GM12801 (cell line): ENCODE data around the gene RECQL5.

ENCODE experiments used
- TF ChIP-seq, protein P1 (sequence below): IDR thresholded peaks from one replicate; pipeline ENCODE4 v1.5.1; 2011; ENCODE audit warnings: control low read depth; ENCODE audit not compliant: insufficient read length; ENCODE audit errors: extremely low read depth

Gene RECQL5

GRCh38 chr17:75703191-75703590, 36.2 kb upstream of the RECQL5 start:
- TF ChIP-seq, protein P1, sequence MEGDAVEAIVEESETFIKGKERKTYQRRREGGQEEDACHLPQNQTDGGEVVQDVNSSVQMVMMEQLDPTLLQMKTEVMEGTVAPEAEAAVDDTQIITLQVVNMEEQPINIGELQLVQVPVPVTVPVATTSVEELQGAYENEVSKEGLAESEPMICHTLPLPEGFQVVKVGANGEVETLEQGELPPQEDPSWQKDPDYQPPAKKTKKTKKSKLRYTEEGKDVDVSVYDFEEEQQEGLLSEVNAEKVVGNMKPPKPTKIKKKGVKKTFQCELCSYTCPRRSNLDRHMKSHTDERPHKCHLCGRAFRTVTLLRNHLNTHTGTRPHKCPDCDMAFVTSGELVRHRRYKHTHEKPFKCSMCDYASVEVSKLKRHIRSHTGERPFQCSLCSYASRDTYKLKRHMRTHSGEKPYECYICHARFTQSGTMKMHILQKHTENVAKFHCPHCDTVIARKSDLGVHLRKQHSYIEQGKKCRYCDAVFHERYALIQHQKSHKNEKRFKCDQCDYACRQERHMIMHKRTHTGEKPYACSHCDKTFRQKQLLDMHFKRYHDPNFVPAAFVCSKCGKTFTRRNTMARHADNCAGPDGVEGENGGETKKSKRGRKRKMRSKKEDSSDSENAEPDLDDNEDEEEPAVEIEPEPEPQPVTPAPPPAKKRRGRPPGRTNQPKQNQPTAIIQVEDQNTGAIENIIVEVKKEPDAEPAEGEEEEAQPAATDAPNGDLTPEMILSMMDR: no peak

DNA sequence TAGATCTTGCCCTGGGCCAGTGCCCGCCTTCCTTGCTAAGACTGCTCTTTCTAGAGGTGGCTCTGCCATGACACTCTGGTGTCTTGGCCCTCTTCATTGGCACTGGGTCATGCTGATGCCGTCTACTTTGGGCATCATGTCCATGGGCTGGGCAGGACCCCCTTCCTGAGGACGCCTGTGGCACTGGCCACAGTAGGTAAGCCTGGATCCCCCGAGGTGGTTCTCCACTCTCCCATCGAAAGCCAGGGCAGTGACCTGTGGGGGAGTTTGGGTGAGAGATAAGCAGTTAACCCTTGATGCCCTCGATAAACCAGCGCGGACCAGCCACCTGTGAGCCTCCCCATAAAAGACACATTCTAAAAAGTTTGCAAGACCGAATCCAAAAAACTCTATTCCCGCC, 34.3 kb upstream of the RECQL5 start:
- TF ChIP-seq, protein P1: no peak

DNA sequence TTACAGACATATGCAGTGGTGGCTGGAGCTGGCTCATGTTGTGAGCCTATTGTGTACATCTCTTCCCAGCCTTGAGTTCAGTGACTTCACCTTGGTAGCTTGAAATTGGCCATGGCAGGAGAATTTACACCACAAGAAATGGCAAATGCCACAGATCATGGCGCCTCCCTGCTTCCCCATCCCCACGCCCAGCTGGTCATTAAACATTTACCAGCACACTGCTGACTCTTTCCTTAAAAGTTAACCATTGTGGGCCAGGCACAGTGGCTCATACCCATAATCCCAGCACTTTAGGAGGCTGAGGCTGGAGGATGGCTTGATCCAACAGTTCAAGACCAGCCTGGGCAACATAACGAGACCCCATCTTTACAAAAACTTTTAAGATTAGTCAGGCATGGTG, 31.7 kb upstream of the RECQL5 start:
- TF ChIP-seq, protein P1: no peak

GRCh38 chr17:75697651-75698291, 30.8 kb upstream of the RECQL5 start:
- TF ChIP-seq, protein P1: no peak

DNA sequence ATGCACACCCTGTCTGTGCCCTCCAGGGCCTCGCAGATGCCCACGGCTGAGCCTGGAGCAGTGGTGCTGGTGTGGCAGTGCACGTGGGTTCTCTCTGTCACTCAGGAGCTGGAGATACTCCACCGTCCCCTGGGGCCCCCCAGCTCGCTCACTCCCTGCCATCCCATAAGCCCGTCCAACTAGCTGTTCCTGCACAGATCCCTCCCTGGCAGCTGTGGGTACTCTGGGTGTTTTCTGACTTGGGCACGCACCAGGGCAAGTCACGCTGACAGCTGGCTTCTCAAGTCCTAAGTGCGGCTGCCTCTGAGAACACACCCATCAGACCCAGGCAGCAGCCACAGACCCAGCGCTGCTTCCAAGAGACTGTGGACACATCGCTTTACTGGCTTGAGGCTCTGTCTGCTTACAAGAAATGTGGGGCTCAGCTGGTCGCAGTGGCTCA, 28.9 kb upstream of the RECQL5 start:
- TF ChIP-seq, protein P1: no peak

DNA sequence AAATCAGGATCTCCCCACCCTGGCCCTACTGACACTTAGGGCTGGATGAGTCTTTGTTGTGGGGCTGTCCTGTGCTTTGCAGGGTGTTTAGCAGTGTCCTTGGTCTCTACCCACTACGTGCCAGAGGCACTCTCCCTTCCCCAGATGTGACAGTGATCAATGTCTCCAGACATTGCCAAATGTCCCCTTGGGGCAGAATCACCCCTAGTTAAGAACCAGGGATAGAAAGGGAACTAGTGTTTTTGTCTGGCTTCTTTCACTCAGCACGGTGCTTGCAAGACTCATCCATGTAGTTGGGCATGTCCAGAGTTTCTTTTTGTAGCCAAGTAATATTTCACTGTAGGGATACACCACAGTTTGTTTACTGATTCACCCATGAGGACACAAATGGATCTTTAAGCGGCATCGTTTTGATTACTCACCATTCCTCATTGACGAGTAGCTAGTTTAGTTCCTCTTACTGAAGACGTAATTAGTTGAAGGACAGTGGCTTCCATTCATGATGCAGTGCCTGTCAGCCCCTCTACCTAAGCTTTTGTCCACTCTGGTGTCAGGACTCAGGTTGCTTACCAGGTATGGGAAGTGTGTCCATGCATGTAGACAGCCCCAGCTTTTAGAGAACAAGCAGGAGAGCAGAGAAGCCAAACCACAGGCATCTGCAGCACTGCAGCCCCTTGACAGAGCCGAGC, 28.3 kb upstream of the RECQL5 start:
- TF ChIP-seq, protein P1: no peak

DNA sequence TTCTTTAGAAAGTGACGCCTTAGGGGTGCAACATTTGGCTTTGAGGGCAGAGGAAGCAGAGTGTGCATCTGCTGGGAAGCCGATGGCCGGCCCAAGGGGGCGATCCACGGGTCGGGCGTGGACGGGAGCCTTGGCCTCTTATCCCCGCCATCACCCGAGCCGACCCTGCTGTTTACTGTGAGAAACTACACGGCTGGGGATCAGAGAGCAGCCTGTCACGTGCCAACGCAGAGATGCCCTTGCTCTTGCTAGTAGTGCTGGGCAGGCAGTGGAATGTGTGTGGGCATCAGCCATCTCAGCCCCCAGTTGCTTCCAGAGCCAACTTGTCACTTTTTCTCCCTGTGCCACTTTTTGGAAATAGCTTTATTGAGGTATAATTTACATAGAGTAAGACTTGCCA, 27.6 kb upstream of the RECQL5 start:
- TF ChIP-seq, protein P1: no peak
